PC-9 (cell line): ENCODE measurements around the gene USP53. TPM values are rescaled to one million over a fixed set of nuclear protein-coding genes. Genes with fewer than 3 reads are reported as not detected.
"Not testable (repeated sequence)": the region's sequence is repeated elsewhere in the genome, so short reads cannot be mapped to it uniquely, and the experiment has no call there.

Experiments used
- BruUV-seq: library from RNA; stranded (reverse); fragments of 400-500 nt; replicated peaks from 2 replicates; lab custom pipeline; 2021; lab: Mats Ljungman, UMichigan
- CTCF ChIA-PET: fragments of 300-600 bp; sonication (Branson Sonifier 250); formaldehyde crosslinking; loops from one replicate; lab custom pipeline; 2022; ENCODE audit warnings: antibody characterized with exemption; lab: Charles Lee
- POLR2A ChIA-PET: fragments of 300-600 bp; sonication (Branson Sonifier 250); formaldehyde crosslinking; loops from one replicate; lab custom pipeline; 2022; ENCODE audit warnings: antibody characterized with exemption; ENCODE audit not compliant: unreplicated experiment; lab: Charles Lee
- DNase-seq, 2 experiments: peaks; one replicate each; pipeline versions ENCODE4 v3.0.0 to v3.0.0-alpha.2; 2015 to 2022; ENCODE audit warnings: mixed read lengths in 1 of 2
- H2AFZ ChIP-seq: fragments of 200-600 bp; sonication (generic); 2 replicates; pipeline ENCODE4 v1.8.1; 2017; ENCODE audit warnings: antibody characterized with exemption
- H3F3A ChIP-seq: fragments of 200-600 bp; sonication (generic); 2 replicates; pipeline ENCODE4 v1.8.1; 2017; ENCODE audit warnings: antibody characterized with exemption, mild to moderate bottlenecking, low read depth; ENCODE audit not compliant: insufficient read depth
- H3K27ac ChIP-seq: fragments of 200-600 bp; sonication (generic); 2 replicates; pipeline ENCODE4 v1.6.1; 2016; ENCODE audit warnings: mixed run types
- H3K27me3 ChIP-seq: fragments of 200-600 bp; sonication (generic); 2 replicates; pipeline ENCODE4 v1.6.1; 2016; ENCODE audit warnings: low read depth, mixed run types; ENCODE audit not compliant: insufficient read depth
- H3K36me3 ChIP-seq: fragments of 200-600 bp; sonication (generic); 2 replicates; pipeline ENCODE4 v1.6.1; 2016; ENCODE audit warnings: low read depth, mixed run types
- H3K4me1 ChIP-seq: fragments of 200-600 bp; sonication (generic); replicated peaks from 2 replicates; pipeline ENCODE4 v1.6.1; 2016; ENCODE audit warnings: mixed run types; ENCODE audit not compliant: insufficient read depth
- H3K4me2 ChIP-seq: fragments of 200-600 bp; sonication (generic); 2 replicates; pipeline ENCODE4 v1.6.1; 2017; ENCODE audit warnings: mixed run types
- H3K4me3 ChIP-seq: fragments of 200-600 bp; sonication (generic); 2 replicates; pipeline ENCODE4 v1.6.1; 2016; ENCODE audit warnings: mixed run types
- H3K79me2 ChIP-seq: fragments of 200-600 bp; sonication (generic); 2 replicates; pipeline ENCODE4 v1.6.1; 2017; ENCODE audit warnings: low read depth, mixed run types
- H3K9me2 ChIP-seq: fragments of 200-600 bp; sonication (generic); 2 replicates; pipeline ENCODE4 v1.8.1; 2017; ENCODE audit warnings: mild to moderate bottlenecking; ENCODE audit not compliant: insufficient read depth
- H3K9me3 ChIP-seq: fragments of 200-600 bp; sonication (generic); 2 replicates; pipeline ENCODE4 v1.8.1; 2016; ENCODE audit warnings: low read depth; ENCODE audit not compliant: insufficient read depth
- H4K20me1 ChIP-seq: fragments of 200-600 bp; sonication (generic); 2 replicates; pipeline ENCODE4 v1.8.1; 2017; ENCODE audit not compliant: insufficient read depth
- EZH2 ChIP-seq: fragments of 200-600 bp; sonication (generic); IDR thresholded peaks from 2 replicates; pipeline ENCODE4 v1.8.0; 2017; ENCODE audit warnings: antibody characterized with exemption, low read depth
- intact Hi-C: fragments of 100-400 bp; cut with micrococcal nuclease; formaldehyde crosslinking; loops from one replicate; pipeline ENCODE4 v1.10.0; 2022; ENCODE audit not compliant: unreplicated experiment
- total RNA-seq: library from RNA; stranded (reverse); gene quantifications from 2 replicates; pipeline ENCODE4 v1.2.3, GENCODE V29; 2021
- TF ChIP-seq, protein P1 (sequence below): fragments of 200-600 bp; sonication (generic); conservative IDR thresholded peaks from 2 replicates; pipeline ENCODE4 v1.6.1; 2017; ENCODE audit warnings: mixed run types, antibody characterized with exemption, mild to moderate bottlenecking, moderate library complexity

Gene USP53
- total RNA-seq, 1 experiment from 2014 or later = 19.3 TPM

DNA sequence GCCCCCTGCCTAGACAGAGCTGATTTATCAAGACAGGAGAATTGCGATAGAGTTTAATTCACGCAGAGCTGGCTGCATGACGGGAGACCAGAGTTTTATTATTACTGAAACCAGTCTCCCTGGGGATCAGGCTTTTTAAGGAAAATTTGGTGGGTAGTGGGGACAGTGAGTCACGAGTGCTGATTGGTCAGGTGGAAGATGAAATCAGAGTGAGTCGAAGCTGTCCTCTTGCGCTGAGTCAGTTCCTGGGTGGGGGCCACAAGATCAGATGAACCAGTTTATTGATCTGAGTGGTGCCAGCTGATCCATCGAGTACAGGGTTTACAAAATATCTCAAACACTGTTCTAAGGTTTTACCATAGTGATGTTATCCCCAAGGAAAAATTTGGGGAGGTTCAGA lies 40.3 kb upstream of the USP53 start:
- Histone ChIP-seq H2AFZ (no peak overlapping the region; the same call in 1 of the 2 replicates), H4K20me1 (no peaks in the 10 kb centered on the region), H3K27ac (no peak overlapping the region), H3K27me3 (no peaks in the 10 kb centered on the region), H3K4me1 (no peaks in the 10 kb centered on the region), H3K79me2 (no peaks in the 10 kb centered on the region), H3K4me3 (no peak overlapping the region), H3K9me3 (no peaks in the 10 kb centered on the region), H3K9me2 (no peaks in the 10 kb centered on the region), H3K36me3 (no peaks in the 10 kb centered on the region), H3F3A (no peaks in the 10 kb centered on the region), H3K4me2 (no peak overlapping the region)
- no peak for DNase-seq
- no TSS peak for BruUV-seq
- intact Hi-C loops = no loop called here
- CTCF ChIA-PET = no interaction called here
- POLR2A ChIA-PET = no interaction called here
- no peak for TF ChIP-seq EZH2
- TF ChIP-seq, protein P1, sequence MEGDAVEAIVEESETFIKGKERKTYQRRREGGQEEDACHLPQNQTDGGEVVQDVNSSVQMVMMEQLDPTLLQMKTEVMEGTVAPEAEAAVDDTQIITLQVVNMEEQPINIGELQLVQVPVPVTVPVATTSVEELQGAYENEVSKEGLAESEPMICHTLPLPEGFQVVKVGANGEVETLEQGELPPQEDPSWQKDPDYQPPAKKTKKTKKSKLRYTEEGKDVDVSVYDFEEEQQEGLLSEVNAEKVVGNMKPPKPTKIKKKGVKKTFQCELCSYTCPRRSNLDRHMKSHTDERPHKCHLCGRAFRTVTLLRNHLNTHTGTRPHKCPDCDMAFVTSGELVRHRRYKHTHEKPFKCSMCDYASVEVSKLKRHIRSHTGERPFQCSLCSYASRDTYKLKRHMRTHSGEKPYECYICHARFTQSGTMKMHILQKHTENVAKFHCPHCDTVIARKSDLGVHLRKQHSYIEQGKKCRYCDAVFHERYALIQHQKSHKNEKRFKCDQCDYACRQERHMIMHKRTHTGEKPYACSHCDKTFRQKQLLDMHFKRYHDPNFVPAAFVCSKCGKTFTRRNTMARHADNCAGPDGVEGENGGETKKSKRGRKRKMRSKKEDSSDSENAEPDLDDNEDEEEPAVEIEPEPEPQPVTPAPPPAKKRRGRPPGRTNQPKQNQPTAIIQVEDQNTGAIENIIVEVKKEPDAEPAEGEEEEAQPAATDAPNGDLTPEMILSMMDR = no peak

DNA sequence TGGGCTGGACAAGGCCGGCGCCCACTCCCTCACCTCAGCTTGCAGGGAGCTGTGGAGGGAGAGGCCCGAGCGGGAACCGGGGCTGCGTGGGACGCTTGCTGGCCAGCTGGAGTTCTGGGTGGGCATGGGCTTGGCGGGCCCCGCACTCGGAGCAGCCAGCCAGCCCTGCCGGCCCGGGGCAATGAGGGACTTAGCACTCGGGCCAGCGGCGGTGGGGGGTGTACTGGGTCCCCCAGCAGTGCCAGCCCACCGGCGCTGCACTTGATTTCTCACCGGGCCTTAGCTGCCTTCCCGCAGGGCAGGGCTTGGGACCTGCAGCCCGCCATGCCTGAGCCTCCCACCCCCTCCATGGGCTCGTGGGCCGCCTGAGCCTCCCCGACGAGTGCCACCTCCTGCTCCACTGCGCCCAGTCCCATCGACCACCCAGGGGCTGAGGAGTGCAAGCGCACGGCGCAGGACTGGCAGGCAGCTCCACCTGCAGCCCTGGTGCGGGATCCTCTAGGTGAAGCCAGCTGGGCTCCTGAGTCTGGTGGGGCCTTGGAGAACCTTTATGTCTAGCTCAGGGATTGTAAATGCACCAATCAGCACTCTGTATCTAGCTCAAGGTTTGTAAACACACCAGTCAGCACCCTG lies 38.7 kb upstream of the USP53 start:
- POLR2A ChIA-PET = interaction anchor here (0.6 kb wide), 1 partner anchor 1273 kb away, joined by 3 read pairs; no protein-coding TSS in a partner anchor
- H3K79me2 ChIP-seq, H3K4me3 ChIP-seq, H3K27ac ChIP-seq, DNase-seq, H3K4me1 ChIP-seq, H4K20me1 ChIP-seq, CTCF ChIA-PET, H3K9me2 ChIP-seq, H3F3A ChIP-seq, H3K4me2 ChIP-seq, H3K27me3 ChIP-seq, H3K9me3 ChIP-seq, intact Hi-C loops, H3K36me3 ChIP-seq, H2AFZ ChIP-seq, BruUV-seq: not testable (repeated sequence)

DNA sequence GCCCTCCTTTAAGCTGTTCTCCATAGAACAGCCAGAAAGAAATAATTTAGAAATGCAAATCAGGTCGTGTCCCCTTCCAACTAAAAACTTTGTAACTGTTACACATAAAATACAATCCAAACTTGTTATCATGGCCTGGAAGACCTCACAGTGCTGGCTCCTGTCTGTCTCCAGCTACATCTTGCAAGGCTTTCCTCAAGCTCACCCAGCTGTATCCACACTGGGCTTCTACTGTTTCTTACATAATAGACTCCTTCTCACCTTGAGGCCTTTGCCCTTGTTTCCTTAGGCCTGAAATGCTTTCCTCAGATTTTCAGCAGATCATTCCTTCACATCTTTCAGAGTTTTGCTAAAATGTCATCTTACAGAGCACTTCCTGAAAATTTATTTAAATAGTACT lies 33.5 kb upstream of the USP53 start:
- CTCF ChIA-PET = no interaction called here
- no peak overlapping the region for H3K4me3 ChIP-seq
- intact Hi-C loops = no loop called here
- no peak overlapping the region for H3K4me2 ChIP-seq
- no TSS peak for BruUV-seq
- H3K9me3 ChIP-seq = no peaks in the 10 kb centered on the region
- H3K27me3 ChIP-seq = no peaks in the 10 kb centered on the region
- TF ChIP-seq, protein P1 = no peak
- TF ChIP-seq EZH2 = no peak
- DNase-seq = no peak
- H3K9me2 ChIP-seq = no peaks in the 10 kb centered on the region
- H2AFZ ChIP-seq = no peak overlapping the region
- POLR2A ChIA-PET = no interaction called here
- H3K4me1 ChIP-seq = no peaks in the 10 kb centered on the region
- no peaks in the 10 kb centered on the region for H3F3A ChIP-seq
- H3K27ac ChIP-seq = no peak overlapping the region
- no peaks in the 10 kb centered on the region for H3K36me3 ChIP-seq
- no peaks in the 10 kb centered on the region for H3K79me2 ChIP-seq
- H4K20me1 ChIP-seq = no peaks in the 10 kb centered on the region

DNA sequence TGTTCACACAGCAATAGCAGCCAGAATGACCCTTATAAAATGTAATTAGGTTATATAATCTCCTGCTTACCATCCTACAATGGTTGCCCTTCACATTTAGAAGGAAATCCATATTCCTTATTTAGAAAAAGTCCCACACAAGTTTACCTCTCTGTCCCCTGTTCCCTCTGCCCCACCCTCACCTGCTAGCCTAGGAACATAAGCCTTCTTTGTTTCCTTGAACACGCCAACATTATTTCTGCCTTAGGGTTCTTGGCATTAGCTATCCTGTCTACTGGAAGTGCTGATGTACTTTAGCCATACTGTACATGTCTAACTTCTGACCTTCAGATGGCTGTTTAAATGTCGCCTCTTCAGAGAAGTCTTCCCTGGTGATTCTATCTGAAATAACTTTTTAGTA lies 28.4 kb upstream of the USP53 start:
- DNase-seq = no peak
- POLR2A ChIA-PET = no interaction called here
- H3K4me2 ChIP-seq = no peak overlapping the region

More for the DNA sequence above, 28.4 kb upstream of the USP53 start:
- Histone ChIP-seq H3K79me2 (no peaks in the 10 kb centered on the region), H3F3A (no peaks in the 10 kb centered on the region), H4K20me1 (no peaks in the 10 kb centered on the region), H3K9me2 (no peaks in the 10 kb centered on the region), H3K27ac (no peak overlapping the region), H3K36me3 (no peaks in the 10 kb centered on the region), H3K9me3 (no peaks in the 10 kb centered on the region), H2AFZ (no peak overlapping the region), H3K4me3 (no peak overlapping the region), H3K4me1 (no peaks in the 10 kb centered on the region), H3K27me3 (no peaks in the 10 kb centered on the region)
- BruUV-seq = no TSS peak
- no peak for TF ChIP-seq EZH2
- TF ChIP-seq, protein P1 = no peak
- CTCF ChIA-PET = interaction anchor here (0.7 kb wide), 1 partner anchor 159 kb away, joined by 3 read pairs; no protein-coding TSS in a partner anchor
- intact Hi-C loops = no loop called here
